Body of pancreas (tissue), 4 donors: ENCODE measurements around the gene ARID5B.

Experiments
- CTCF ChIP-seq, 7 experiments: fragments of 450-650 bp in 4 of 7; fragments of 200-600 bp in 3 of 7; sonication (generic) in 3 of 7; IDR thresholded peaks; one replicate each; pipeline ENCODE4 v1.5.1; 2016 to 2019; ENCODE audit warnings: antibody characterized with exemption in 7 of 7
- POLR2A ChIP-seq, 3 donors: fragments of 450-650 bp; IDR thresholded peaks; one replicate each; pipeline ENCODE4 v1.6.1; 2016; ENCODE audit warnings: antibody characterized with exemption in 3 of 3, mild to moderate bottlenecking in 2 of 3

GRCh38 chr10:61985715-61986114 is 84.2 kb downstream of the ARID5B start:
- TF ChIP-seq CTCF (IDR thresholded peaks at IDR 0.05) (no peak), POLR2A (IDR thresholded peaks at IDR 0.05) (no peak)
